ENCODE measurements around the gene ABHD1. TPM values are rescaled to one million over a fixed set of nuclear protein-coding genes. Genes with fewer than 3 reads are reported as not detected.
"Not testable (repeated sequence)": the region's sequence is repeated elsewhere in the genome, so short reads cannot be mapped to it uniquely, and the experiment has no call there.

The ABHD1 gene
- total and polyA plus RNA-seq, 4 donors = 0.08 to 0.74 (median 0.14) TPM

- no peak for TF ChIP-seq CTCF (IDR thresholded peaks at IDR 0.05; ENCODE audit: control extremely low read depth, extremely low read depth)
- no peaks in the 10 kb centered on the region for H3K27me3 ChIP-seq (ENCODE audit: control insufficient read depth in 3 of 3, insufficient read depth in 3 of 3, low read length in 2 of 3)
- DNase-seq = no peak
- no peaks in the 10 kb centered on the region for H3K36me3 ChIP-seq (ENCODE audit: control insufficient read depth in 4 of 4, insufficient read depth in 4 of 4, low read length in 4 of 4)
- no peak overlapping the region for H3K27ac ChIP-seq (ENCODE audit: low read depth in 1 of 2, low read length in 1 of 2)
- no peaks in the 10 kb centered on the region for H3K4me1 ChIP-seq (ENCODE audit: control insufficient read depth in 5 of 5, insufficient read depth in 5 of 5, low read length in 5 of 5)
- ATAC-seq (ENCODE audit: insufficient read depth, low FRiP score) = no peak
- H3K4me3 ChIP-seq = no peak overlapping the region
- 70 to 73% methylated on average over 3 of the region's 3 CpGs for WGBS, 2 donors
- H3K9me3 ChIP-seq (ENCODE audit: control insufficient read depth in 4 of 4, insufficient read depth in 3 of 4, low read length in 3 of 4) = no peaks in the 10 kb centered on the region
- H3K9ac ChIP-seq (ENCODE audit: insufficient read depth in 1 of 2, low read length in 2 of 2) = no peak overlapping the region
Observed at GRCh38 chr2:27105981-27106380, 17.6 kb upstream of the ABHD1 start.

GRCh38 chr2:27108221-27108620 is 15.4 kb upstream of the ABHD1 start:
- DNase-seq = no peak
- Histone ChIP-seq H3K9ac (ENCODE audit: insufficient read depth in 1 of 2, low read length in 2 of 2) (no peak overlapping the region), H3K4me3 (no peak overlapping the region), H3K9me3 (ENCODE audit: control insufficient read depth in 4 of 4, insufficient read depth in 3 of 4, low read length in 3 of 4) (no peaks in the 10 kb centered on the region), H3K4me1 (ENCODE audit: control insufficient read depth in 5 of 5, insufficient read depth in 5 of 5, low read length in 5 of 5) (no peaks in the 10 kb centered on the region), H3K36me3 (ENCODE audit: control insufficient read depth in 4 of 4, insufficient read depth in 4 of 4, low read length in 4 of 4) (no peaks in the 10 kb centered on the region), H3K27ac (ENCODE audit: low read depth in 1 of 2, low read length in 1 of 2) (no peak overlapping the region), H3K27me3 (ENCODE audit: control insufficient read depth in 3 of 3, insufficient read depth in 3 of 3, low read length in 2 of 3) (no peaks in the 10 kb centered on the region)
- 83 to 97% methylated on average over 2 of the region's 2 CpGs for WGBS, 2 donors
- no peak for ATAC-seq (ENCODE audit: insufficient read depth, low FRiP score)
- no peak for TF ChIP-seq CTCF (IDR thresholded peaks at IDR 0.05; ENCODE audit: control extremely low read depth, extremely low read depth)

DNA sequence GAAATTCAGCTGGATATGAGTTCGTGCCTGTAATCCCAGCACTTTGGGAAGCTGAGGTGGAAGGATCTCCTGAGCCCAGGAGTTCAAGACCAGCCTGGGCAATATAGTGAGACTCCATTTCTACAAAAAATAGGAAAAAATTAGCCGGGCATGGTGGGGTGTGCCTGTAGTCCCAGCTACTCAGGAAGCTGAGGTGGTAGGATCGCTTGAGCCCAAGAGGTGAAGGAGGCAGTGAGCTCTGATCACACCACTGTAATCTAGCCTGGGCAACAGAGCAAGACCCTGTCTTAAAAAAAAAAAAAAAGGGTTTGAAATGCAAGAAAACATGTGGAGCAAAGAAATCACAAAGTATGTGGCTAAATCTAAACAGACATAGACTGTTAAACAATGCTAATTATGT is 14.5 kb upstream of the ABHD1 start:
- DNase-seq = no peak
- H3K9me3 ChIP-seq (ENCODE audit: control insufficient read depth in 4 of 4, insufficient read depth in 3 of 4, low read length in 3 of 4) = no peaks in the 10 kb centered on the region
- H3K27me3 ChIP-seq (ENCODE audit: control insufficient read depth in 3 of 3, insufficient read depth in 3 of 3, low read length in 2 of 3) = no peaks in the 10 kb centered on the region
- H3K4me3 ChIP-seq = no peak overlapping the region
- 90 to 95% methylated on average over 3 of the region's 3 CpGs for WGBS, 2 donors
- H3K36me3 ChIP-seq (ENCODE audit: control insufficient read depth in 4 of 4, insufficient read depth in 4 of 4, low read length in 4 of 4) = no peaks in the 10 kb centered on the region
- H3K9ac ChIP-seq (ENCODE audit: insufficient read depth in 1 of 2, low read length in 2 of 2) = no peak overlapping the region
- no peak for ATAC-seq (ENCODE audit: insufficient read depth, low FRiP score)
- no peak overlapping the region for H3K27ac ChIP-seq (ENCODE audit: low read depth in 1 of 2, low read length in 1 of 2)
- no peaks in the 10 kb centered on the region for H3K4me1 ChIP-seq (ENCODE audit: control insufficient read depth in 5 of 5, insufficient read depth in 5 of 5, low read length in 5 of 5)
- TF ChIP-seq CTCF (IDR thresholded peaks at IDR 0.05; ENCODE audit: control extremely low read depth, extremely low read depth) = no peak

DNA sequence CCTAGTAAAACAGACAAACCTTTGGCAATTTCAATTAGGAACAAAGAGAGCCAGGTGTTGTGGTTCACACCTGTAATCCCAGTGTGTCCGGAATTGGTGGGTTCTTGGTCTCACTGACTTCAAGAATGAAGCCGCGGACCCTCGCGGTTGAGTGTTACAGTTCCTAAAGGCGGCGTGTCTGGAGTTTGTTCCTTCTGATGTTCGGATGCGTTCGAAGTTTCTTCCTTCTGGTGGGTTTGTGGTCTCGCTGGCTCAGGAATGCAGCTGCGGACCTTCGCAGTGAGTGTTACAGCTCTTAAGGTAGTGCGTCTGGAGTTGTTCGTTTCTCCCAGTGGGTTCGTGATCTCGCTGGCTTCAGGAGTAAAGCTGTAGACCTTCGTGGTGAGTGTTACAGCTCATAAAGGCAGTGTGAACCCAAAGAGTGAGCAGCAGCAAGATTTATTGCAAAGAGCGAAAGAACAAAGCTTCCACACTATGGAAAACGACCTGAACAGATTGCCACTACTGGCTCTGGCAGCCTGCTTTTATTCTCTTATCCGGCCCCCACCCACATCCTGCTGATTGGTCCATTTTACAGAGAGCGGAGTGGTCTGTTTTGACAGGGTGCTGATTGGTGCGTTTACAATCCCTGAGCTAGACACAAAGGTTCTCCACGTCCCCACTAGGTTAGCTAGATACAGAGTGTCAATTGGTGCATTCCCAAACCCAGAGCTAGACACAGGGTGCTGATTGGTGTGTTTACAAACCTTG is 12.8 kb upstream of the ABHD1 start:
- WGBS, 2 donors = 85 to 89% methylated on average over 24 of the region's 24 CpGs
- not testable (repeated sequence) for H3K9me3 ChIP-seq (ENCODE audit: control insufficient read depth in 4 of 4, insufficient read depth in 3 of 4, low read length in 3 of 4); H3K4me3 ChIP-seq; H3K27me3 ChIP-seq (ENCODE audit: control insufficient read depth in 3 of 3, insufficient read depth in 3 of 3, low read length in 2 of 3); ATAC-seq (ENCODE audit: insufficient read depth, low FRiP score); H3K36me3 ChIP-seq (ENCODE audit: control insufficient read depth in 4 of 4, insufficient read depth in 4 of 4, low read length in 4 of 4); DNase-seq; H3K9ac ChIP-seq (ENCODE audit: insufficient read depth in 1 of 2, low read length in 2 of 2); H3K27ac ChIP-seq (ENCODE audit: low read depth in 1 of 2, low read length in 1 of 2); H3K4me1 ChIP-seq (ENCODE audit: control insufficient read depth in 5 of 5, insufficient read depth in 5 of 5, low read length in 5 of 5)

- not testable (repeated sequence) for H3K27me3 ChIP-seq (ENCODE audit: control insufficient read depth in 3 of 3, insufficient read depth in 3 of 3, low read length in 2 of 3); H3K4me3 ChIP-seq; H3K9ac ChIP-seq (ENCODE audit: insufficient read depth in 1 of 2, low read length in 2 of 2); H3K36me3 ChIP-seq (ENCODE audit: control insufficient read depth in 4 of 4, insufficient read depth in 4 of 4, low read length in 4 of 4); H3K4me1 ChIP-seq (ENCODE audit: control insufficient read depth in 5 of 5, insufficient read depth in 5 of 5, low read length in 5 of 5); ATAC-seq (ENCODE audit: insufficient read depth, low FRiP score); H3K27ac ChIP-seq (ENCODE audit: low read depth in 1 of 2, low read length in 1 of 2); H3K9me3 ChIP-seq (ENCODE audit: control insufficient read depth in 4 of 4, insufficient read depth in 3 of 4, low read length in 3 of 4); DNase-seq
- 92 to 96% methylated on average over 45 to 49 of the region's 49 CpGs for WGBS, 2 donors
Observed at GRCh38 chr2:27111392-27112078, 12.1 kb upstream of the ABHD1 start.
